ENCODE results near the gene POMT2. TPM values are rescaled to one million over a fixed set of nuclear protein-coding genes. Genes with fewer than 3 reads are reported as not detected.

Gene POMT2
- polyA plus RNA-seq, 1 of the 3 experiments (the other 2 are of a cell fraction), result 19.9 TPM

- TF ChIP-seq REST (IDR thresholded peaks at IDR 0.05; ENCODE audit: low read depth, low read length) (no peak), SMC3 (IDR thresholded peaks at IDR 0.05; ENCODE audit: low read depth, low read length) (no peak)
Measured at GRCh38 chr14:77313371-77313770, 7.3 kb downstream of the POMT2 start (continued).

GRCh38 chr14:77311217-77311616 lies 9.5 kb downstream of the POMT2 start:
- H2AFZ ChIP-seq (ENCODE audit: low read depth), result no peak overlapping the region
- H3K36me3 ChIP-seq (replicated peaks in 1 of 2; ENCODE audit: control insufficient read depth in 1 of 2, insufficient read depth in 2 of 2, low read length in 1 of 2), result peaks cover 2 to 9% of the 10 kb centered on the region in 2 experiments
- DNase-seq, result no peak
- no peaks in the 10 kb centered on the region for H3K9me2 ChIP-seq
- CTCF ChIA-PET, result interaction anchor here (0.8 to 8.0 kb wide), 5 partner anchors 9 to 171 kb away, joined by 3 to 143 read pairs (median 4); no protein-coding TSS in a partner anchor
- WGBS (ENCODE audit: low lambda C conversion rate), result 95% methylated on average over 2 of the region's 2 CpGs
- POLR2A ChIA-PET, result no interaction called here
- peaks cover 10% of the 10 kb centered on the region for H3F3A ChIP-seq (replicated peaks; ENCODE audit: insufficient read depth)
- H3K27me3 ChIP-seq (ENCODE audit: insufficient read depth), result no peaks in the 10 kb centered on the region
- no peak overlapping the region for H3K9ac ChIP-seq
- no peak overlapping the region for H3K4me3 ChIP-seq (ENCODE audit: low read depth in 2 of 2, low read length in 1 of 2)
- no peak overlapping the region for H3K27ac ChIP-seq (ENCODE audit: low read depth in 2 of 2, low read length in 1 of 2)
- peaks cover 12% of the 10 kb centered on the region for H3K79me2 ChIP-seq (ENCODE audit: insufficient read depth)
- no peaks in the 10 kb centered on the region for H3K9me3 ChIP-seq
- H3K4me2 ChIP-seq, result no peak overlapping the region
- H4K20me1 ChIP-seq (ENCODE audit: insufficient read depth), result peaks cover 9% of the 10 kb centered on the region
- H3K4me1 ChIP-seq (ENCODE audit: control insufficient read depth in 1 of 2, insufficient read depth in 2 of 2, low read depth in 1 of 2, low read length in 1 of 2), result peaks cover 18 to 22% of the 10 kb centered on the region in 2 experiments
- TF ChIP-seq USF2 (IDR thresholded peaks at IDR 0.05; ENCODE audit: borderline replicate concordance, low read depth, low read length) (no peak), RXRA (IDR thresholded peaks at IDR 0.05; ENCODE audit: borderline replicate concordance, low read depth) (no peak), REST (IDR thresholded peaks at IDR 0.05; ENCODE audit: low read depth, low read length) (no peak), TCF12 (IDR thresholded peaks at IDR 0.05) (no peak), JUND (IDR thresholded peaks at IDR 0.05) (no peak), FOSL2 (IDR thresholded peaks at IDR 0.05; ENCODE audit: borderline replicate concordance, low read depth) (no peak)

All from SK-N-SH (cell line).